ENCODE data around the gene SAMD13.
"Not testable (repeated sequence)": the region's sequence is repeated elsewhere in the genome, so short reads cannot be mapped to it uniquely, and the experiment has no call there.

SAMD13 gene

GRCh38 chr1:84278905-84279304 is 22.6 kb upstream of the SAMD13 start:
- in situ Hi-C loops (cut with MboI; ENCODE audit: low pct_unique_long_range_greater_than_20kb, low sequenced_read_pairs), result no loop called here
- no peak for DNase-seq

GRCh38 chr1:84280912-84281311 is 20.6 kb upstream of the SAMD13 start:
- in situ Hi-C loops (cut with MboI; ENCODE audit: low pct_unique_long_range_greater_than_20kb, low sequenced_read_pairs), result no loop called here

GRCh38 chr1:84282780-84283333 is 18.7 kb upstream of the SAMD13 start:
- DNase-seq, result no peak
- in situ Hi-C loops (cut with MboI; ENCODE audit: low pct_unique_long_range_greater_than_20kb, low sequenced_read_pairs), result no loop called here

More at GRCh38 chr1:84280912-84281311, 20.6 kb upstream of the SAMD13 start:
- DNase-seq, result no peak

GRCh38 chr1:84283381-84283780 is 18.1 kb upstream of the SAMD13 start:
- in situ Hi-C loops (cut with MboI; ENCODE audit: low pct_unique_long_range_greater_than_20kb, low sequenced_read_pairs), result no loop called here
- DNase-seq, result no peak

GRCh38 chr1:84286071-84286470 is 15.4 kb upstream of the SAMD13 start:
- in situ Hi-C loops (cut with MboI; ENCODE audit: low pct_unique_long_range_greater_than_20kb, low sequenced_read_pairs), result no loop called here
- no peak for DNase-seq

GRCh38 chr1:84287389-84287788 is 14.1 kb upstream of the SAMD13 start:
- in situ Hi-C loops (cut with MboI; ENCODE audit: low pct_unique_long_range_greater_than_20kb, low sequenced_read_pairs); DNase-seq: not testable (repeated sequence)

GRCh38 chr1:84289169-84289785 is 12.2 kb upstream of the SAMD13 start:
- in situ Hi-C loops (cut with MboI; ENCODE audit: low pct_unique_long_range_greater_than_20kb, low sequenced_read_pairs), result no loop called here
- DNase-seq, result no peak

- DNase-seq, result no peak
- in situ Hi-C loops (cut with MboI; ENCODE audit: low pct_unique_long_range_greater_than_20kb, low sequenced_read_pairs), result no loop called here
Observed at GRCh38 chr1:84291882-84292655, 9.4 kb upstream of the SAMD13 start.

- no peak for DNase-seq
- in situ Hi-C loops (cut with MboI; ENCODE audit: low pct_unique_long_range_greater_than_20kb, low sequenced_read_pairs), result no loop called here
Observed at GRCh38 chr1:84293766-84294165, 7.7 kb upstream of the SAMD13 start.

- in situ Hi-C loops (cut with MboI; ENCODE audit: low pct_unique_long_range_greater_than_20kb, low sequenced_read_pairs), result no loop called here
Observed at GRCh38 chr1:84294751-84295150, 6.8 kb upstream of the SAMD13 start.

GRCh38 chr1:84297546-84298244 is 3.8 kb upstream of the SAMD13 start:
- in situ Hi-C loops (cut with MboI; ENCODE audit: low pct_unique_long_range_greater_than_20kb, low sequenced_read_pairs), result no loop called here
- no peak for DNase-seq

More at GRCh38 chr1:84294751-84295150, 6.8 kb upstream of the SAMD13 start:
- no peak for DNase-seq

GRCh38 chr1:84298328-84298683 is 3.2 kb upstream of the SAMD13 start:
- in situ Hi-C loops (cut with MboI; ENCODE audit: low pct_unique_long_range_greater_than_20kb, low sequenced_read_pairs), result no loop called here
- DNase-seq, result peak; percentile 70

- peak; percentile 71 for DNase-seq
- in situ Hi-C loops (cut with MboI; ENCODE audit: low pct_unique_long_range_greater_than_20kb, low sequenced_read_pairs), result no loop called here
Observed at GRCh38 chr1:84298684-84299535, 2.6 kb upstream of the SAMD13 start.

- no peak for DNase-seq
Observed at GRCh38 chr1:84299536-84300170, 1.9 kb upstream of the SAMD13 start.

GRCh38 chr1:84300501-84300900 is 1.0 kb upstream of the SAMD13 start:
- in situ Hi-C loops (cut with MboI; ENCODE audit: low pct_unique_long_range_greater_than_20kb, low sequenced_read_pairs), result loop anchor here (25.0 kb wide), 1 partner anchor 163 kb away; the partner anchor contains the start of gene PRKACB
- DNase-seq, result no peak

More at GRCh38 chr1:84299536-84300170, 1.9 kb upstream of the SAMD13 start:
- in situ Hi-C loops (cut with MboI; ENCODE audit: low pct_unique_long_range_greater_than_20kb, low sequenced_read_pairs), result loop anchor here (25.0 kb wide), 1 partner anchor 162 kb away; the partner anchor contains the start of gene PRKACB

GRCh38 chr1:84301785-84302385 is 377 bp downstream of the SAMD13 start:
- DNase-seq, result no peak

GRCh38 chr1:84303314-84303830 is 1.9 kb downstream of the SAMD13 start:
- in situ Hi-C loops (cut with MboI; ENCODE audit: low pct_unique_long_range_greater_than_20kb, low sequenced_read_pairs), result loop anchor here (25.0 kb wide), 1 partner anchor 166 kb away; the partner anchor contains the start of gene PRKACB
- peak; percentile 39 for DNase-seq

More at GRCh38 chr1:84301785-84302385, 377 bp downstream of the SAMD13 start:
- in situ Hi-C loops (cut with MboI; ENCODE audit: low pct_unique_long_range_greater_than_20kb, low sequenced_read_pairs), result loop anchor here (25.0 kb wide), 1 partner anchor 165 kb away; the partner anchor contains the start of gene PRKACB
